ENCODE measurements around the gene WDR17.

Gene WDR17

DNA sequence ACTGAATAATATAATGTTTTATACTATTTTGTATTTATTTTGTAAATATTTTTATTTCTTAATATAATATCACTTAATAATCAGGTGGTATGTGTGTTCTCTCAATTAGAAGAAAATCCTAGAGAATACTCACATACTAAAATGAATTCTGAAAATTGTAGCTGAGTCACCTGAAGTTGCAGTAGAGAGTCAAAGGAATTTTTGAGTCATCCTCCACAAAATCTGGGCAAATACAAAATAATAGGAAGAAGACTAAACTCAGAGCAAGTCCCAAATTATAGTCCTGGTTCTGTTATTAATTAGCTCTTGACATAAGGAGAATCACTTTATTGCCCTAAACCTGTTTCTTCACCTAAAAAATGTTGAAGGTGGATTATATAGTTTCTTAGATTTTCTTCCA lies 72.0 kb downstream of the WDR17 start:
- no peak for DNase-seq
- no peak for TF ChIP-seq GATA1 (IDR thresholded peaks at IDR 0.05; ENCODE audit: low read depth, low read length)
- TF ChIP-seq POLR2A (IDR thresholded peaks at IDR 0.05; ENCODE audit: low read length) = no peak

DNA sequence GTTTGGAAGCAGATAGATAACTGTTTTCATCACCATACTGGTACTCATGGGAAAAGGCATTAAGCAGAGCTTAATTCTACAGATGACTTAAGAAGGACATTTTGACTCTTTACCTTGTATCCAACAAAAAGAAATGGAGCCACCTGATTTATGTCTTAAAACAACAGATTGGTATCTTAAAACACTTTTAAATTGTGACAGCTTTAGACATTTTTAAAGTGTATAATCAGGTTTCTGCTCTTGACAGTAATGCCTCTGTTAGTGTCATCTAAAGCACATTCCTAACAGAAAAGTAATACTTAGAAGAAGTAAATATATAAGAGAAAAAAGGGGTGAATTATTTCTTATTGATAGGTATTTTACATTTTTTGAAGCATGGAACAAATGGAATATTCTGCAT lies 73.9 kb downstream of the WDR17 start:
- DNase-seq = no peak
- TF ChIP-seq POLR2A (IDR thresholded peaks at IDR 0.05; ENCODE audit: low read length) (no peak), GATA1 (IDR thresholded peaks at IDR 0.05; ENCODE audit: low read depth, low read length) (no peak)

DNA sequence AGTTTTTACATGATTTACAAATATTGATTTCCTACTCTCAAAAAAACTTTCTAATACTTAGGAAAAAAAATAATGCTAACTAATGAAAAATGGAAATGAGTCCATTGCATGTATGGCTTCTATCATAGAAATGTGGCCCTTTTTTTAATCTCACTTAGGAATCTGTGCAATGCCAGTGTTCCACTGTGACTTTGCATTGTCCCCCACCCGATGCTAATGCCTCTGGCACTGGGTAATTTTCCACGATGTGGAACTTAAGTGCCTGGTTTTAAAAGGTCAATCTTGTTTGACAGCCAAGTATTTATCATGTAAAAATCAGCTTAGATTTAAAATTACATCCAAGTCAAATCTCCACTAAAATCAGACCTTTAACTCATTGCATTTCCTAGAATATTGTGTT lies 76.6 kb downstream of the WDR17 start:
- DNase-seq = no peak
- TF ChIP-seq GATA1 (IDR thresholded peaks at IDR 0.05; ENCODE audit: low read depth, low read length) (no peak), POLR2A (IDR thresholded peaks at IDR 0.05; ENCODE audit: low read length) (no peak)

DNA sequence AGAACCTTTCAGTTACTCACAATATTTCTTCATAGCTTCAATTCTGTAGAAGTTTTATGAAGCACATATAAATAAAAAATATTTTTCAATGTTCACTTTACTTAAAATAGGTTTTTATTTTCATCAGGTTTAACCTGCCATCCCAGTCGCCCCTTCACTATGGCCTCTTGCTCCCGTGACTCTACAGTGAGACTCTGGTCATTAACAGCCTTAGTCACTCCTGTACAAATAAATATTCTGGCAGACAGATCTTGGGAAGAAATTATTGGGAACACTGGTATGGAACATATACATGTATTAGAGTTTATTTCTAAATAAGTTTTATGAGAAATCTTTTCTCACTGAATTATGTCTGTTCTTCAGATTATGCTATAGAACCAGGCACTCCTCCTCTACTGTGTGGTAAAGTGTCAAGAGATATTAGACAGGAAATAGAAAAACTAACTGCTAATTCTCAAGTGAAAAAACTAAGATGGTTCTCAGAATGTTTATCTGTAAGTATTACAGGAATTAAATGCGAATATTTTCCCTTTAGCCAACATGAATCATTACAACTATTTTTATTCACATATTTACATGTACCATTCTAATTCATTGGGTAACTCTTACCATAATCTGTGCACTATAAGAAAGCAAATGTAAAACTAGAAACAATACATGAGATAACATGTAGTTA lies 84.2 kb downstream of the WDR17 start:
- no peak for DNase-seq
- TF ChIP-seq GATA1 (IDR thresholded peaks at IDR 0.05; ENCODE audit: low read depth, low read length) (no peak), POLR2A (IDR thresholded peaks at IDR 0.05; ENCODE audit: low read length) (no peak)

DNA sequence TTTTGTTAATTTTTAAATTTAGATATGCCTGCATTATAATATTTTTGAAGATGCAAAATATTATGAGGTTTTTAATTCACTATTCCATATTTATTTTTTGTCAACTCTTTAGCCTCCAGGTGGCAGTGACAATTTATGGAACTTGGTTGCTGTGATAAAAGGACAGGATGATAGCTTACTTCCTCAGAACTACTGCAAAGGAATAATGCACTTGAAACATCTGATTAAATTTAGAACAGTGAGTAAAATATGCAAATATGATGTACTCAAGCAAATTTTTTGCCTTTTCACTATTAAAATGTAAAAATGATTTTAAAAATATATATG lies 84.7 kb downstream of the WDR17 start:
- TF ChIP-seq POLR2A (IDR thresholded peaks at IDR 0.05; ENCODE audit: low read length) (no peak), GATA1 (IDR thresholded peaks at IDR 0.05; ENCODE audit: low read depth, low read length) (no peak)
- peak in 1 of 2 experiments; percentile 10 for DNase-seq

DNA sequence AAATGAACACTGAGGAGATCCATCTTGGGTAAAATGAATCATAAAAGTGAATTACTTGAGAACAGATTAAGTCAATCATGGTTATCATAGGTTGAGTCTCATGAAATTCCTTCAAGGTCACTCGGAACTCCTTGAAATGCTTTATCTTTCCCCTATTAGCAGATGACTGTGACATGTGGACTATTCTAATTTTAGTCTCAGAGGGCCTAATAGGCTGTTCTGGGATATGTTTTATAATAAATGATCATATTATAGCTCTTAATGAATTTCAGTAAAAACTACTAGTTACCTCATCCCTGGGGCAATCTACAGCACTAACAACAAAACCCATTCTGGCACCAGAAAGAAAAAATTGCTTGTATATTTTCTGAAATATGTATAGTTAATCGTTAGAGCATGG lies 85.1 kb downstream of the WDR17 start:
- TF ChIP-seq POLR2A (IDR thresholded peaks at IDR 0.05; ENCODE audit: low read length) (no peak), GATA1 (IDR thresholded peaks at IDR 0.05; ENCODE audit: low read depth, low read length) (no peak)
- no peak for DNase-seq

DNA sequence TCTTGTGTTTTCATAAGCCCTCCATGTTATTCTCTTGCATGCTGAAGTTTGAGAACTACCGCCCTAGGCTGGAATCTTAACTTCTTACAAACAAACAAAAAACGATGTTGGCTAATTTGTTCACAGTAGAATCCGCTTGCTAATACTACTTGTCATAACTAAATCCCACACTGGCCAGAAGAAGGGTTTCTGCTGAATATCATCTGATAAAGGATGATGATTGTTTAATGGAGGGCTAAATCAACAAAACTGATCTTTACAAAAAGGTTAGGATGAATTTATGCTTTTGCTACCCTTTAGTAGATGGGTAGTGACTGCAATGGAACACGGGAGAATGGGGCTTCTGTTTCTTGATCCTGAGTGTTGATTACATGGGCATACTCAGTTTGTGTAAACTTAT lies 87.5 kb downstream of the WDR17 start:
- no peak for DNase-seq
- TF ChIP-seq GATA1 (IDR thresholded peaks at IDR 0.05; ENCODE audit: low read depth, low read length) (no peak), POLR2A (IDR thresholded peaks at IDR 0.05; ENCODE audit: low read length) (no peak)

DNA sequence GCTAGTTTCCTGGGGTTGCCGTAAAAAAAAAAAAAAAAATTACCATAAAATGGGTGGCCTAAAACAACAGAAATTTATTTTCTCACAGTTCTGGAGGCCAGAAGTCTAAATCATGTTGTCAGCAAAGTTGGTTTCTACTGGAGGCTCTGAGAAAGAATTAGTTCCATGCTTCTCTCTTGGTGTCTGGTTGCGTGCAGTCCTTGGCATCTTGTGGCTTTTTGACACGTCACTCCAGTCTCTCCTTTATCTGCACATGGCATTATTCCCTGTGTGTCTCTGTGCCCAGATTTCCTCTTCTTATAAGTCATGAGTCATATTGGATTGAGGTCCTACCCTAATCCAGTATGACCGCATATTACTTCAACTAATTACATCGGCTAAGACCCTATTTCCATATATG lies 91.0 kb downstream of the WDR17 start:
- no peak for TF ChIP-seq POLR2A (IDR thresholded peaks at IDR 0.05; ENCODE audit: low read length)
- TF ChIP-seq GATA1 (IDR thresholded peaks at IDR 0.05; ENCODE audit: low read depth, low read length) = no peak
- no peak for DNase-seq

DNA sequence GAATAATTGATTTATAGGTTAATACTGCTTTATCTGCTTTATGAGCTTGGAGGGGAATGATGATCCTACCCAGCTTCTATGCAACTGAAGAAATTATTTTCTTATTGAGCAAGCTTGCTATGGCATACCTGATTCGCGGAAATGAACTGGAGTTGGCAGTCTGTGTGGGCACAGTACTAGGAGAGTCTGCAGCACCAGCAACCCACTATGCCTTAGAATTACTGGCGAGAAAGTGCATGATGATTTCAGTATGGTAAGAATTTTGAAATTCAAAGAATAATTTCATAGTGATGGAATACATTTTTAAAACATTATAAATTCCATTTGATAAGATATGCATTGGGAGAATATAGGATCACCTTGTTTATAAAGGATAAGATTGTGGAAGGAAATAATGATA lies 97.4 kb downstream of the WDR17 start:
- DNase-seq = no peak
- TF ChIP-seq GATA1 (IDR thresholded peaks at IDR 0.05; ENCODE audit: low read depth, low read length) = no peak
- TF ChIP-seq POLR2A (IDR thresholded peaks at IDR 0.05; ENCODE audit: low read length) = no peak

DNA sequence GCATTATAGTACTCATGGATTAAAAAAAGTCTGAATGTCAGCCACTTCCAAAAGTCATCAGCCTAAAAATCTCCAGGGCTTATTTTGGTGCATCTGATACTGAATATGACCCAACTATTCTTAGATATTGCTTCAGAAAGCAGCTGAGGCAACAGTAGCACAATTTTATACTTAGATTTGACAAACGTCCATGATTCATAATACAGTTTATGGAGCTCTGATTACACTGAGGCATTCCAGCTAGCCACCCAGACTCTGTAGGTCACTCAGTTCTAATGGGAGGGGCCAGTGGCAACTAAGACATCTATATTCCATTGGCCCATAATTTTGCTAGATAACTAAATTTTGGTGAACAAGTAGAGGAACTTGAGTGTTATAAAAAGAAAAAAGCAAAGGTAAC lies 119.4 kb downstream of the WDR17 start:
- DNase-seq = no peak

DNA sequence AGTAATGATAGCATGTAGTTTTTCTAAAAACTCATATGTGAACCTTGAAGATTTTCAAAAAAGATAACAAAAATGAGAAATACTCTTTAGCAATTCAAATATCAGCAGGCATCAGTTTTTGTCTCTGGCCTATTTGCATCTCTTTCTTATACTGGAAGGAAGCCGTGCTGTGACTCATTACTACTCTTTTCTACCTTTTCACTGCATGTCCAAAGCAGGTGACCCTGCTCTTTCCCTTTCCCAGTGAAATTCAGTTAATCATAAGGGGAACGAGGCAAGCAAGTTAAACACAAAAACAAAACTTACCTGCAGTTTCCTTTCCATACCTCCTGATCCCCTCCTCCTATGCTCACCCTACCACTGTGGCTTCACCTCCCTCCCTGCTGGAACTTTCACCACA lies 120.4 kb downstream of the WDR17 start:
- TF ChIP-seq GATA1 (IDR thresholded peaks at IDR 0.05; ENCODE audit: low read depth, low read length) = no peak
- no peak for TF ChIP-seq POLR2A (IDR thresholded peaks at IDR 0.05; ENCODE audit: low read length)

More for the DNA sequence above, 119.4 kb downstream of the WDR17 start:
- TF ChIP-seq POLR2A (IDR thresholded peaks at IDR 0.05; ENCODE audit: low read length) (no peak), GATA1 (IDR thresholded peaks at IDR 0.05; ENCODE audit: low read depth, low read length) (no peak)

DNA sequence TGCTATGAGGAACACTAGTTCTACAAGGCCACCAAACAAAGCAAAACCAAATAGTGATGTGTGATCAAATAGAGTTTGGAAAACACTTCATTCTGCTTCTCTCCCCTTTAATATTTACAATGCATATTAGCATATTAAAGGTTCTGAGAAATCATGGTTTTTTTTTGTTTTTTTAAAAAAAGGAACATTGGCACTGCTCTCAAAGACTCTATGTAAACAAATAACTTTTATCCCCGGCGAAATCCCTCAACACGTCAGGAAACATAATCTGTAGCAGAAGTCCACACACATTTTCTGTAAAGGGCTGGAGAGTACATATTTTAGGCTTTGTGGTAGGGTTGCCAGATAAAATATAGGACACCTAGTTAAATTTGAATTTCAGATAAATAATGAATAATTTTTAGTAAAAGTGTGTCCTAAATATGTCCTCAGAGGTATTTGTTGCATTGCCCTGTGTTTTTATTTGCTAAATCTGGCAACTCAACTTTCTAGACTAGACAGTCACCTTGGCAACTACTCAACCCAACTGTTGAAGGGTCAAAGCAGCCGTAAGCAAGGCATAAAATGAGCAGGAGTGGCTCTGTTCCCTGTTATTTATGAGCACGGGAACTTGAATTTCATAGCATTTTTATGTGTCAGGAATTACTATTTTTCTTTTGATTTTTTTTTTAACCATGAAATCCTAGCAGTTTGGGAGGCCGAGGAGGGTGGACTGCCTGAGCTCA lies 121.2 kb downstream of the WDR17 start:
- DNase-seq = no peak
- no peak for TF ChIP-seq GATA1 (IDR thresholded peaks at IDR 0.05; ENCODE audit: low read depth, low read length)
- TF ChIP-seq POLR2A (IDR thresholded peaks at IDR 0.05; ENCODE audit: low read length) = no peak

More for the DNA sequence above, 120.4 kb downstream of the WDR17 start:
- DNase-seq = no peak

DNA sequence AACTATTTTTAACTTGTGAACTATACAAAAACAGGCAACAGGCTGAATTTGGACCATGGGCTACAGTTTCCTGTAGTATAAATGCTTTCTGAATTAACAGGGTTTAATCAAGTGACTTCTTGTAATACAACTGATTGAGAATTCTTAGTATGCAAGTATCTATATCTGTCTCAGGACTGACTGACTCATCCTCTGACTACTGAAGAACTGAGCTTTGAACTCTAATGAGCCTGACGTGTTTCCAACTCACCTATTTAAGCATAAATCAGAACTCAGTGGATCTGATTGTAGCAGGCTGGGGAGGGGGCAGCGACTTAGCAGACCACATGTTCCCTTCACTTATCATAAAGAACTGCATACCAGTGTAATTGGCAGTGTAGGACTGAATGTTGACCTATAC lies 122.0 kb downstream of the WDR17 start:
- no peak for DNase-seq

DNA sequence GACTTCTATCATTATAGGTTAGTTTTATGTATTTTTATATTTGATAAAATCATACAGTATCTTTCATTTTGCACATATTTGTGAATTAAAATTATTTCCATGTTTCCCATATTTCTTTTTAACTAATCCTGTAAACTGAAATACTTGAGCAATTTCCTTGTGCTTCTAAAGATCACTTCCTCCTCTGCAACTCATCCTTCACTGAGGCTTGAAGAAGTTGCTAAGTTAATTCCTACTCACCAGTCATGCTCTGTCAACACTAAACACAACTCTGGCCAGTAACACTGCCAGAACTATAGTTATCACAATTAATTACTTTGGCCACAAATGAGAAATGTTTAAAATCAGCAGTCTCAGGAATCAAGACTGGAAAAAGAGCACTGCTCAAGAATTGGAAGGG lies 123.0 kb downstream of the WDR17 start:
- no peak for DNase-seq

More for the DNA sequence above, 122.0 kb downstream of the WDR17 start:
- TF ChIP-seq POLR2A (IDR thresholded peaks at IDR 0.05; ENCODE audit: low read length) (no peak), GATA1 (IDR thresholded peaks at IDR 0.05; ENCODE audit: low read depth, low read length) (no peak)

More for the DNA sequence above, 123.0 kb downstream of the WDR17 start:
- no peak for TF ChIP-seq GATA1 (IDR thresholded peaks at IDR 0.05; ENCODE audit: low read depth, low read length)
- TF ChIP-seq POLR2A (IDR thresholded peaks at IDR 0.05; ENCODE audit: low read length) = no peak

All from erythroblast (primary cell).